Common myeloid progenitor, CD34-positive (primary cell): ENCODE results near the gene PPP1R15B.

Source experiments
- CTCF ChIA-PET: fragments of 350-600 bp; sonication (Branson Sonifier 250); formaldehyde crosslinking; loops from one replicate; lab custom pipeline; 2021; ENCODE audit warnings: antibody characterized with exemption; lab: Charles Lee
- POLR2A ChIA-PET: fragments of 350-600 bp; sonication (Branson Sonifier 250); formaldehyde crosslinking; loops from one replicate; lab custom pipeline; 2021; ENCODE audit warnings: antibody characterized with exemption; lab: Charles Lee
- DNase-seq, 3 donors: peaks; one replicate each; pipeline versions ENCODE4 v3.0.0 to v3.0.0-alpha.2; 2013
- H3K27ac ChIP-seq, 2 experiments: 1 replicate in 1 of 2; 2 replicates in 1 of 2; pipeline ENCODE4 v1.7.0; 2013; ENCODE audit warnings: inconsistent platforms in 2 of 2, low read length in 2 of 2, mild to moderate bottlenecking in 2 of 2, low read depth in 1 of 2, moderate library complexity in 1 of 2; ENCODE audit not compliant: severe bottlenecking in 2 of 2, insufficient read depth in 1 of 2, poor library complexity in 1 of 2
- H3K27me3 ChIP-seq, 5 experiments: replicated peaks in 2 of 5; 1 replicate in 3 of 5; 2 replicates in 2 of 5; pipeline versions ENCODE4 v1.6.1 to v1.7.0; 2013; ENCODE audit warnings: low read length in 4 of 5, mild to moderate bottlenecking in 2 of 5, moderate library complexity in 2 of 5, inconsistent platforms in 1 of 5; ENCODE audit not compliant: insufficient read depth in 5 of 5, control insufficient read depth in 4 of 5
- H3K36me3 ChIP-seq, 4 experiments: 1 replicate in 2 of 4; 2 replicates in 2 of 4; pipeline versions ENCODE4 v1.6.1 to v1.7.0; 2013; ENCODE audit warnings: low read length in 3 of 4, control low read depth in 1 of 4, mild to moderate bottlenecking in 1 of 4; ENCODE audit not compliant: control insufficient read depth in 4 of 4, insufficient read depth in 4 of 4
- H3K4me1 ChIP-seq, 4 experiments: 1 replicate in 3 of 4; 2 replicates in 1 of 4; pipeline versions ENCODE4 v1.6.1 to v1.7.1; 2013; ENCODE audit warnings: low read length in 3 of 4, mild to moderate bottlenecking in 3 of 4, control low read depth in 1 of 4, inconsistent platforms in 1 of 4, moderate library complexity in 1 of 4; ENCODE audit not compliant: control insufficient read depth in 4 of 4, insufficient read depth in 4 of 4; ENCODE audit errors: control extremely low read depth in 1 of 4
- H3K4me3 ChIP-seq, 7 experiments: 1 replicate in 4 of 7; 2 replicates in 3 of 7; pipeline versions ENCODE4 v1.5.1 to v1.7.0; 2013; ENCODE audit warnings: mild to moderate bottlenecking in 7 of 7, low read length in 6 of 7, moderate library complexity in 6 of 7, inconsistent platforms in 2 of 7, low read depth in 2 of 7, control low read depth in 1 of 7; ENCODE audit not compliant: insufficient read depth in 4 of 7, control insufficient read depth in 1 of 7; ENCODE audit errors: extremely low read depth in 1 of 7
- H3K9me3 ChIP-seq, 5 experiments: 1 replicate in 4 of 5; 2 replicates in 1 of 5; pipeline versions ENCODE4 v1.6.1 to v1.7.1; 2013; ENCODE audit warnings: low read length in 4 of 5, mild to moderate bottlenecking in 2 of 5, inconsistent platforms in 1 of 5, low read depth in 1 of 5, moderate library complexity in 1 of 5; ENCODE audit not compliant: control insufficient read depth in 4 of 5, insufficient read depth in 2 of 5; ENCODE audit errors: control extremely low read depth in 1 of 5
- WGBS: methylation state at CpG from one replicate; pipeline ENCODE4 v1.1.5; 2013; ENCODE audit not compliant: insufficient coverage; 5-methylcytosine and 5-hydroxymethylcytosine counted together

Gene PPP1R15B

GRCh38 chr1:204396015-204396583, 15.5 kb downstream of the PPP1R15B start:
- no peak for DNase-seq
- Histone ChIP-seq H3K4me3 (no peak overlapping the region), H3K27ac (no peak overlapping the region), H3K36me3 (peaks cover 2 to 33% (median 15%) of the 10 kb centered on the region in 4 experiments), H3K9me3 (no peaks in the 10 kb centered on the region), H3K27me3 (no peaks in the 10 kb centered on the region), H3K4me1 (peaks cover 0 to 8% (median 4%) of the 10 kb centered on the region in 4 experiments)
- CTCF ChIA-PET: interaction anchor here (1.0 to 3.8 kb wide), 5 partner anchors 15 to 180 kb away, joined by 3 to 24 read pairs (median 4); no protein-coding TSS in a partner anchor
- WGBS: 80% methylated on average over 1 of the region's 4 CpGs
- POLR2A ChIA-PET: interaction anchor here (0.6 kb wide), 1 partner anchor 10 kb away, joined by 3 read pairs; no protein-coding TSS in a partner anchor

GRCh38 chr1:204391629-204392028, 20.0 kb downstream of the PPP1R15B start:
- H3K27ac ChIP-seq: no peak overlapping the region
- no peaks in the 10 kb centered on the region for H3K36me3 ChIP-seq
- DNase-seq: no peak
- H3K27me3 ChIP-seq: no peaks in the 10 kb centered on the region
- H3K4me1 ChIP-seq: peaks cover 6 to 15% (median 10%) of the 10 kb centered on the region in 4 experiments
- no peak overlapping the region for H3K4me3 ChIP-seq
- CTCF ChIA-PET: interaction anchor here (0.7 to 0.9 kb wide), 2 partner anchors 13 to 16 kb away, joined by 3 read pairs; no protein-coding TSS in a partner anchor
- POLR2A ChIA-PET: no interaction called here
- no peaks in the 10 kb centered on the region for H3K9me3 ChIP-seq

GRCh38 chr1:204390751-204391466, 20.7 kb downstream of the PPP1R15B start:
- POLR2A ChIA-PET: interaction anchor here (0.7 kb wide), 1 partner anchor 43 kb away, joined by 3 read pairs; no protein-coding TSS in a partner anchor
- peaks cover 8 to 18% (median 12%) of the 10 kb centered on the region in 4 experiments for H3K4me1 ChIP-seq
- 10% methylated on average over 2 of the region's 4 CpGs for WGBS
- no peaks in the 10 kb centered on the region for H3K27me3 ChIP-seq
- CTCF ChIA-PET: interaction anchor here (0.6 to 1.3 kb wide), 5 partner anchors 12 to 125 kb away, joined by 3 to 6 read pairs (median 3); no protein-coding TSS in a partner anchor
- H3K9me3 ChIP-seq: no peaks in the 10 kb centered on the region
- peak in 2 of 3 donors; percentile 45 to 60 for DNase-seq
- peak overlapping the region in 2 of 7 experiments; percentile 11 to 23 for H3K4me3 ChIP-seq
- H3K36me3 ChIP-seq: no peaks in the 10 kb centered on the region
- H3K27ac ChIP-seq: peak overlapping the region in 1 of 2 experiments; percentile 6

- no peaks in the 10 kb centered on the region for H3K27me3 ChIP-seq
- no peak for DNase-seq
- WGBS: 95% methylated on average over 2 of the region's 2 CpGs
- H3K4me3 ChIP-seq: no peak overlapping the region
- peaks cover 6 to 19% (median 12%) of the 10 kb centered on the region in 4 experiments for H3K4me1 ChIP-seq
- no peak overlapping the region for H3K27ac ChIP-seq
- CTCF ChIA-PET: interaction anchor here (1.0 to 2.3 kb wide), 5 partner anchors 13 to 127 kb away, joined by 3 to 13 read pairs (median 3); no protein-coding TSS in a partner anchor
- H3K9me3 ChIP-seq: no peaks in the 10 kb centered on the region
- H3K36me3 ChIP-seq: no peaks in the 10 kb centered on the region
- POLR2A ChIA-PET: interaction anchor here (0.5 kb wide), 1 partner anchor 11 kb away, joined by 3 read pairs; no protein-coding TSS in a partner anchor
These were observed 25.9 kb downstream of the PPP1R15B start for GRCh38 chr1:204385727-204386126.

GRCh38 chr1:204384636-204385352, 26.8 kb downstream of the PPP1R15B start:
- no peak overlapping the region for H3K4me3 ChIP-seq
- ChIA-PET POLR2A (no interaction called here), CTCF (interaction anchor here (1.1 to 2.3 kb wide), 5 partner anchors 13 to 126 kb away, joined by 3 to 13 read pairs (median 3); no protein-coding TSS in a partner anchor)
- DNase-seq: no peak
- 76% methylated on average over 2 of the region's 7 CpGs for WGBS
- no peaks in the 10 kb centered on the region for H3K27me3 ChIP-seq
- no peaks in the 10 kb centered on the region for H3K36me3 ChIP-seq
- peaks cover 5 to 14% (median 10%) of the 10 kb centered on the region in 4 experiments for H3K4me1 ChIP-seq
- no peak overlapping the region for H3K27ac ChIP-seq
- H3K9me3 ChIP-seq: no peaks in the 10 kb centered on the region

- ChIA-PET CTCF (interaction anchor here (1.4 to 4.4 kb wide), 5 partner anchors 11 to 18 kb away, joined by 3 to 24 read pairs (median 7); no protein-coding TSS in a partner anchor), POLR2A (no interaction called here)
- no peaks in the 10 kb centered on the region for H3K36me3 ChIP-seq
- peaks cover 6 to 17% (median 12%) of the 10 kb centered on the region in 4 experiments for H3K4me1 ChIP-seq
- DNase-seq: no peak
- H3K27ac ChIP-seq: no peak overlapping the region
- H3K27me3 ChIP-seq: no peaks in the 10 kb centered on the region
- WGBS: 94% methylated on average over 3 of the region's 5 CpGs
- H3K4me3 ChIP-seq: no peak overlapping the region
- no peaks in the 10 kb centered on the region for H3K9me3 ChIP-seq
These were observed 28.3 kb downstream of the PPP1R15B start for GRCh38 chr1:204383163-204383904.
